ENCODE measurements around the gene HOXD11. TPM values are rescaled to one million over a fixed set of nuclear protein-coding genes. Genes with fewer than 3 reads are reported as not detected.

The HOXD11 gene
- total RNA-seq, 2 donors from 2014 or later, result 0.32 to 5.3 TPM

- no peak for DNase-seq (ENCODE audit: low spot score)
- intact Hi-C loops (cut with DNase I), result loop anchor here in 1 of 2 donors (10.0 kb wide), 1 partner anchor 396 kb away; no protein-coding TSS in a partner anchor
Observed at GRCh38 chr2:176080540-176081375, 26.3 kb upstream of the HOXD11 start.

GRCh38 chr2:176081376-176081836 is 25.7 kb upstream of the HOXD11 start:
- intact Hi-C loops (cut with DNase I), result loop anchor here in 1 of 2 donors (10.0 kb wide), 1 partner anchor 397 kb away; no protein-coding TSS in a partner anchor
- DNase-seq (ENCODE audit: low spot score), result no peak

- no peak for DNase-seq (ENCODE audit: low spot score)
- intact Hi-C loops (cut with DNase I), result loop anchor here in 1 of 2 donors (10.0 kb wide), 1 partner anchor 397 kb away; no protein-coding TSS in a partner anchor
Observed at GRCh38 chr2:176081837-176082524, 25.1 kb upstream of the HOXD11 start.

- no peak for DNase-seq (ENCODE audit: low spot score)
- intact Hi-C loops (cut with DNase I), result loop anchor here in 1 of 2 donors (10.0 kb wide), 1 partner anchor 398 kb away; no protein-coding TSS in a partner anchor
Observed at GRCh38 chr2:176082525-176082823, 24.6 kb upstream of the HOXD11 start.

- intact Hi-C loops (cut with DNase I), result loop anchor here in 1 of 2 donors (10.0 kb wide), 1 partner anchor 398 kb away; no protein-coding TSS in a partner anchor
Observed at GRCh38 chr2:176082824-176083751, 24.0 kb upstream of the HOXD11 start.

GRCh38 chr2:176083796-176084261 is 23.3 kb upstream of the HOXD11 start, which contains the start of gene EVX2:
EVX2 (minus strand) TSS chr2:176083962; CDS start chr2:176083776, 186 bp downstream.
- intact Hi-C loops (cut with DNase I), result loop anchor here in 1 of 2 donors (10.0 kb wide), 1 partner anchor 399 kb away; no protein-coding TSS in a partner anchor
- no peak for DNase-seq (ENCODE audit: low spot score)

More at GRCh38 chr2:176082824-176083751, 24.0 kb upstream of the HOXD11 start:
- no peak for DNase-seq (ENCODE audit: low spot score)

GRCh38 chr2:176084611-176085119 is 22.4 kb upstream of the HOXD11 start:
- intact Hi-C loops (cut with DNase I), result loop anchor here (5.0 to 10.0 kb wide), 2 partner anchors 397 to 400 kb away; no protein-coding TSS in a partner anchor
- DNase-seq (ENCODE audit: low spot score), result no peak

GRCh38 chr2:176085120-176085788 is 21.8 kb upstream of the HOXD11 start:
- peak; percentile 78 for DNase-seq (ENCODE audit: low spot score)
- intact Hi-C loops (cut with DNase I), result loop anchor here (5.0 to 10.0 kb wide), 2 partner anchors 398 to 400 kb away; no protein-coding TSS in a partner anchor

GRCh38 chr2:176085861-176086771 is 21.0 kb upstream of the HOXD11 start:
- intact Hi-C loops (cut with DNase I), result loop anchor here (5.0 to 10.0 kb wide), 2 partner anchors 399 to 401 kb away; no protein-coding TSS in a partner anchor
- peak; percentile 79 for DNase-seq (ENCODE audit: low spot score)

GRCh38 chr2:176087330-176088047 is 19.6 kb upstream of the HOXD11 start:
- intact Hi-C loops (cut with DNase I), result loop anchor here (5.0 to 10.0 kb wide), 2 partner anchors 400 to 403 kb away; no protein-coding TSS in a partner anchor
- DNase-seq (ENCODE audit: low spot score), result no peak

- peak; percentile 88 for DNase-seq (ENCODE audit: low spot score)
- intact Hi-C loops (cut with DNase I), result loop anchor here (5.0 to 10.0 kb wide), 2 partner anchors 401 to 403 kb away; no protein-coding TSS in a partner anchor
Observed at GRCh38 chr2:176088048-176088936, 18.8 kb upstream of the HOXD11 start.

- intact Hi-C loops (cut with DNase I), result loop anchor here (5.0 to 10.0 kb wide), 2 partner anchors 402 to 404 kb away; no protein-coding TSS in a partner anchor
- DNase-seq (ENCODE audit: low spot score), result no peak
Observed at GRCh38 chr2:176088937-176089842, 17.9 kb upstream of the HOXD11 start.

GRCh38 chr2:176089843-176090395 is 17.2 kb upstream of the HOXD11 start:
- intact Hi-C loops (cut with DNase I), result loop anchor here (5.0 to 10.0 kb wide), 4 partner anchors 403 to 1595 kb away; no protein-coding TSS in a partner anchor
- no peak for DNase-seq (ENCODE audit: low spot score)

All from posterior vena cava (tissue), 2 donors.